Loucy (cell line): ENCODE results near the gene ANXA11.

Source experiments
- CTCF ChIP-seq: fragments of 200-600 bp; sonication (generic); conservative IDR thresholded peaks from 2 replicates; pipeline ENCODE4 v1.5.1; 2014; ENCODE audit warnings: mild to moderate bottlenecking, antibody characterized with exemption, low read length
- EZH2phosphoT487 ChIP-seq: fragments of 200-600 bp; IDR thresholded peaks from 2 replicates; pipeline ENCODE4 v1.6.1; 2018; ENCODE audit warnings: antibody characterized with exemption, mild to moderate bottlenecking, moderate library complexity, borderline replicate concordance

- TF ChIP-seq CTCF (no peak), EZH2phosphoT487 (no peak)
Measured at GRCh38 chr10:80163741-80164341, 41.5 kb downstream of the ANXA11 start.
